HG03159 (cell line): Measurements from ENCODE around the gene KIAA1217.

Experiments
- ATAC-seq: cut with Tn5 transposase; IDR thresholded peaks from one replicate; pipeline ENCODE4 v1.9.1; 2021; ENCODE audit warnings: mild to moderate bottlenecking, moderate library complexity; ENCODE audit not compliant: unreplicated experiment

The KIAA1217 gene

GRCh38 chr10:24397662-24398061, 188.7 kb downstream of the KIAA1217 start:
- no peak for ATAC-seq

DNA sequence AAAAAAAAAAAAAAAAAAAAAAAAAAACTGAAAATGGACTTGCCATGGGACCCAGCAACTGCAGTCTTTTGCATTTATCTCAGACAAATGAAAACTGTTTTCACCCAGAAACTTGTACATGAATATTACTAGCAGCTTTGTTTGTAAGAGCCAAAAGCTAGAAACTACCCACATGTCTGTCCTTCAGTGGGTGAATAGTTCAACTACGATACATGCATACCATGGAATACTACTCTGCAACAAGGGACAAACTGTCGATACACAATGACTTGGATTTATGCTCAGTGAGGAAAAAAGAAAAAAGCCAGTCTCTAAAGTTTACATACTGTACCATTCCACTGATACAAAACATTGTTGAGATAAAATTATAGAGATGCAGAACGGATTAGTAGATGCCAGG, 195.6 kb downstream of the KIAA1217 start:
- ATAC-seq: no peak

DNA sequence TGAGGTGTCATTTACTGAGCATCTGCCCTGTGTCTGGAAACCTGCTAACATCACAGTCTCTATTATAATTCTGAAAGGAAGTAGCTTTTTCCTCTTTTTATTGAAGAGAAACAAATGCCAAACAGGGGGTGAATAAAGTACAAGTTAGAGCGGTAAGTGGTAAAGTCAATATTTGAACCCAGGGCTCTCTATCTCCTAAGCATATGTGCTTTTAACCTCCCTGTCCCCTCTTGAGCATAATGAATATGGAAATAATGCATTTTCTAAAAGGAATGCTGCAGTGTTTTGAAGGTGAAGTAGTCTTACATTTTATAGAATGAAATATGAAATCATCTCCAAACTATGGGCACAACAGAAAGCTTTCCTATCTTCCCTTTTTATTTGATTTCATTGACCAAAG, 196.7 kb downstream of the KIAA1217 start:
- no peak for ATAC-seq

DNA sequence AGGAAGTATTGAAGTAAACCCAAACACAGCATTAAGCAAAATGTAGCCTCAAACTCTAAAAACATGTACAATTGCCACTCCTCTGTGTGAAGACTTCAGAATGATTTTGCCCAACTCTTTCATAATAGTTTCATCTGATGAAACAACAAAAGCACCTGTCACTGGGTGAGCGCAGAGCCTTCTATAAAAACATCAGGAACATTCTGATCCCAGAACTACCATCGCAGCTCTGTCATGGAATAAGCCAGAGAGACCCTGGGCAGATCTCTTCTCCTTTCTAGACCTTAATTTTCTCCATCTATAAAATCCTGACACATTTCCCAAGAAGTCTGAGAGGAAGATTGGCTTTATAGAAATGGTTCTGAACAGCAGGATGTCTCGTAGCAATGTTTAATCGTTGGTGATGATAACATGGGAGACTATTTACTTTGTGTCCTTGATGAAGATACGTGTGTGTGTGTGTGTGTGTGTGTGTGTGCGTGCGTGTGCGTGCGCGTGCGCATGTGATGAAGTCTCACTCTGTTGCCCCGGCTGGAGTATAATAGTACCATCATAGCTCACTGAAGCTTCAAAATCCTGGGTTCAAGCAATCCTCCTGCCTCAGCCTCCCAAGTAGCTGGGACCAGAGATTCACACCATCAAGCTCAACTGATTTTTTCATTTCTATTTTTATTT, 198.0 kb downstream of the KIAA1217 start:
- no peak for ATAC-seq

DNA sequence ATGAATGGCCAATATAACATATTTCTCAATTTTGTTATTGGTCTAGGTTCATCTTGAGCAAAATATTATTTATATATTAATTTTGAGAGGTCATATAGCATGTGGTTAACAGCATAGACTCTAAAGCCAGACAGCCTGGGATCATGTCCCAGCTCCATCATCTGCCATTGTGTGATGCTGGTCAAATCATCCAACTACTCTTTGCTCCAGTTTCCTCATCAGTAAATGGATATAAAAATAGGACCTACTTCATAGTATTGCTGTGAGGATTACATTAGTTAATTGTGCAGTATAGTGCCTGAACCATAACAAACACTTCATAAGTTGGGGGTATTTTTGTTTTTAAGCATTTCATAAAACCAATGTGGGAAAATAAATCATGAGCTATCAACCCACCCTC, 199.0 kb downstream of the KIAA1217 start:
- no peak for ATAC-seq

DNA sequence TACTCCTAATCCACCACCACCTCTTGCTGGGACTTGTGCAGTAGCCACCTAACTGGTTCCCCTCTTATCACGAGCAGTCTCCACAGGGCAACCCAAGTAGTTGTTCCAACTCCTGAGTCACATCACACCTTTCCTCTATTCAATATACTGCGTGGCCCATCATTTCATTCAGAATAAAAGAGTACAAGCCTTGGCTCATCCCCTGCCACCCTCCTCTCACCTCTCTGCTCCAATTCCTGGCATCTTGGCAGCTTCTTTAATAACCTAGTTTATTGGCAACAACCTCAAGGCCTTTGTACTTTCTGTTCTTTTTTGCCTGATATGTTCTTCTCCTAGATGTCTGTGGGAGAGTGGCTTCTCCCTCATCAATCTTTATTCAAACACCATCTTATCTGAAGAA, 199.4 kb downstream of the KIAA1217 start:
- ATAC-seq: no peak

- ATAC-seq: no peak
These were observed 205.7 kb downstream of the KIAA1217 start for GRCh38 chr10:24414597-24414996.

GRCh38 chr10:24415455-24416125, 206.7 kb downstream of the KIAA1217 start:
- no peak for ATAC-seq

DNA sequence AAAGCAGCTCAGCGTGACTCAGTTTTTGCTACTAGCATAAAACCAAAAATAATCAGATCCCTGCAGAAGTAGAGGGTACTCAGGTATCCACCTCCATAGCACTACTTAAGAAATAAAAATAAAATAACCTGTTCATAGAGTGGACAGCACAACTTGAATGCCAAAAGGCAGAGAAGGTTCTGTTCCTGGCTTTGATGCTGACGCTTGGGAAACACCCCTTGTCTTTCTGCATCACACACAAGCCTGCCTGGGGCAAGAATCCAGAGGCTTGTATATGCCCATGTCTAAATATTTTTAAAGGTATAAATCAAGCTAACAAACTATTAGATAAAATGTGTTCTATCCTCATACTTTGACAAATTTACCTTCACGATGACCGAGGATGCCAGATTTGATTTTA, 207.3 kb downstream of the KIAA1217 start:
- ATAC-seq: no peak

GRCh38 chr10:24417053-24417452, 208.1 kb downstream of the KIAA1217 start:
- no peak for ATAC-seq

DNA sequence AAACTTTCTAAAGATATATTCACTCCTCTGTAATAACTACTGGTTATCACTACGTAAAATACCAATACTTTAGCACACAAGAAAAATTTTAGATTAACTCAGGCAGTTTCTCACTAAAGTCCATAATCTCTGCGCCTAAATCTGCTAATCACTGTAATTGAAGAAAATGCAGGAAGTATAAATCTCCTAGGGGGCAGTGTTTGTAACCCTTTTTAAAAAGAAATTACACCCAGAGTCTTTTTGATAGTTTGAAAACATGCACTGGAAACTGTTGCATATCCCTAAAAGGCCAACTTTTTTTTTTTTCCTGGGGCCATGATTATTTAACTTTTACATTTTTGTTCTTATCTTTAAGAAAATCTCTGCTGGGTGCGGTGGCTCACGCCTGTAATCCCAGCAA, 209.6 kb downstream of the KIAA1217 start:
- ATAC-seq: no peak

- no peak for ATAC-seq
These were observed 210.1 kb downstream of the KIAA1217 start for GRCh38 chr10:24419066-24419465.

DNA sequence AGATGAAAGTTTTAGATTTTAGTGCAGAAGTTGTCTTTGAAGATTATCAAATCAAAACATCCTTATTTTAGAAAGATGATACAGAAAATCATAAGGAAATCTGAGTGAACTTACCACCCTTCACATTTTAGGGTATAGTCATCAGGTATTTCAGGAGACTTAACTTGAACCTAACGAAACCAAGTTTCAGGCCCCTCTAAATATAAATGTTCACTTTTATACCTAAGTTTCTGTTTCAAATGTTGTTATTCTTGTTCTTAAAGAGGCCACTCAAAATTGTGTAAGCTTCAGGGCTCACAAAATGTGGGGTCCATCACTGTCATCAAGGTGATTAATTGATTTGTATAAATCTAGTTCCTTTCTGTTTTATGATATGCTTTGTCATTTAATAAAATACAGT, 216.2 kb downstream of the KIAA1217 start:
- ATAC-seq: no peak

DNA sequence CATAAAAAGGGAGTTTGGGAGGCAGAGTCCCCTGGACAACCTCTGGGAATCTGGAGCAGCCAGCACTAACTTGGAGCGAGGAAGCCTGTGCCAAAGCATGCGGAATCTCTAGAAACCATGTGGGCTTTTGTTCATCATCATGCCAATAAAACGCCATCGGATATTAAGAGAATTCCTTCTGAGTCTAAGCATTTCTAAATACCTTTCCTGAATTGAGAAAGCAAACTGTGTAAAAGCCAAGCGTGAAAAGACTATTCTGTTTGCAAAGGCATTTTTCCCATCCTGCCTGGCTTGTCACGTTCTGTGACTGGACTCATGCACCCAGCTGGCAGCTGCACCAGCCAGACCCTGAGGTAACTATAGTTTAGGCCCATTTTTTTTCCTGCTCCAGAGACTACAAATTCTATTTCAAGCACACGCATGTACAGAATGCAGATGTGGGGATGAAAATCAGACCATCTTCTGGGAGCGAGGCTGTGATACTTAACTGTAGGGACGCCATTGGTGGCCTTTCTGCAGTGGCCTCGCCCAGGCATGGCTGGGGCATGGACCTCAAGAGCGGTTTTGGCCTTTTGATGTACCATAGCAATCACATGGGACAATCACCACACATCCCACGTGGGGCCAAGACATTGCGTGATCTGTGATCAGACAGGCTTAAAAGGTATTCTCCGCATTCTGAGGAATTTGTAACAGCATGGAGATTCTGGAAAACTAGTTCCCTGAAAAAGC, 218.9 kb downstream of the KIAA1217 start:
- no peak for ATAC-seq

DNA sequence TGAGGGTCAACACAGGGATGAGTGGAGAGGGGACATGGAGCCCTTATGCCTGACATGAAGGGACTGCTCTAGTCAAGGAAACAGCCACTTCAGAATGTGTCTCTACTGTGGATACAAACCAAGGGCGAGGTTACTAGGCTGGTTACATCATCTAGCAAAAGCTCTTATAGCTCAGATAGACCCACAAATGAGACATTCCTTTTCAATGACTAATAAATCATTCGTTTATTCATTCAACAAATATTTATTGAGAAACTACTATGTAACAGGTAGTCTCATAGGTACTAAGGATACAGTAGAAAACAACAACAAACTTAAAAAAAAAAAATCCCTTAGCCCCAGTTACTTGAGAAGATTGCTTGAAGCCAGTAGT, 219.5 kb downstream of the KIAA1217 start:
- ATAC-seq: no peak

- ATAC-seq: no peak
These were observed 221.7 kb downstream of the KIAA1217 start for GRCh38 chr10:24430591-24430990.

GRCh38 chr10:24432478-24433416, 223.8 kb downstream of the KIAA1217 start:
- no peak for ATAC-seq

DNA sequence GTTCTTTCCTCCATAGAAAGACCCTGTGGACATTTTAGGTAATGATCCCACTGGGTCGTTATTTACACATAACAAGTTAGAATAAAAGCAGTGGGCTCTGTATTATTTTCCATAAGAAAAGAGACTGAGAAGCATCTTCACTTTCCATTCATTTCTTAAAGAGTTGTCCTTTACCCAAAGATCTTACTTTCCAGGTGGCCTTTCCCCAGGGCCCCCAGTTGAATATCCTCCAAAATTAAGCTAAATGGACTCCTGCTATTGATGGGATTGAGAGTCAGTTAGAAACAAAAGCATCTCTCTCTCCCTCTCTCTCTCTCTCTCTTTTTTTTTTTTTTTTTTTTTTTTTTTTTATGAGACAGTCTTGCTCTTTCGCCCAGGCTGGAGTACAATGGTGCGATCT, 224.8 kb downstream of the KIAA1217 start:
- ATAC-seq: no peak

DNA sequence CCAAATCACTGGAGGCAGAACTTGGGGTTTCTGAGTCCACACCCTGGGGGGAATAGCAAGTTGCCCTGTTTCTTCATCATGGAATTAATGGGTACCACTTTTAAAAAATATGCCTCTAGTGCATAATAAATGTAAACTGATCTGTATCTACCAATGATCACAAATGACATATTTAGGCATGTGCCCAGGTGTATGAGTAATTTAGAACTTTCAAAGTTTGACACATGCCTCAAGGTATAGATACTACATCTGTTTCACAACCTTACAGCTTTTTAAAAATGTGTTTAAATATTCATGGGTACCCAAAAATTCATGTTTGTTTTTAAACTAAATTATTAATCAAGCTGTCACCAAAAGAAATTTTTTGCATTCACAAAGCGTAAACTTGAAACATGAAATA, 226.0 kb downstream of the KIAA1217 start:
- no peak for ATAC-seq

DNA sequence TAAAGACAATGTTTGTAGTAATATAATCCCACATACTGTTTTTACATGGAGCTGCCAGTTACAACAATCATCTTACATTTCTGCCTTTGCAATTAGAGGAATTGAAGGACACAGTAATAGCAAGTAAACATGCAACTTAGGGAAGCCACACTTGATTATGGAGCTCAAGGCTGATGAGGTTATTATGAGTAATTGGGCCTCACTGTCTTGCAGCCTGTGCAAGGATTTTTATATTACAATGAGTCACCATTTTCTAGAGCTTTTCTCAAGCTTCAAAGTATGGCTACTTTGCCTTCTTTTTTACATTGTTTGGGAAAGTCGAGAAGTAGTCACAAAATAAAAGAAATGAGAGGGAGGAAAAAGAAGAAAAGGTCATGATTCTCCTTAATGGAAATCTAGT, 226.4 kb downstream of the KIAA1217 start:
- no peak for ATAC-seq

DNA sequence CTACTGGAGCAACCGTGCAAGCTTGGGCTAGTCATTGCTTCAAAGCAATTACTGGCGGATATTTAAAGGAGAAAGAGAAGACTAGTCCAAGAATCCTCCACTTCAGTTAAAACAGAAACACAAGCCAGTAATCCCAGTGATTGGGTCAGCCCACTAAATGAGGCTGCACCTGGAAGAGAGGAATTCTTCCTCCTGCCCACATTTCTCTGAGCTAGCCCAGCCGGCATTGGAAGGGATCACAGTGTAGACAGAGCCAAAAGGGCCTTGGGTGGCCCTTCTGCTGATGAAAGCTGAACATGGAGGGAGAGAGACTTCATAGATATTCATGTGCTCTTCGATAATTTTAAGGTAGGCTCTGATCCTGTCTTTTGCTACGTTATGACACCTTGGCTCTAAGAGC, 228.4 kb downstream of the KIAA1217 start:
- ATAC-seq: no peak
